ENCODE measurements around the gene CNTNAP2.

CNTNAP2 gene

GRCh38 chr7:146112755-146113154 lies 3.8 kb upstream of the CNTNAP2 start:
- ChIA-PET CTCF (no interaction called here), POLR2A (no interaction called here)
- no peak overlapping the region for H3K27ac ChIP-seq (ENCODE audit: extremely low read depth, low read depth, low read length)
- no peak overlapping the region for H3K4me3 ChIP-seq (ENCODE audit: low read depth, low read length)
- TF ChIP-seq ZBTB7A (tag by site-specific recombination; IDR thresholded peaks at IDR 0.05; ENCODE audit: low read depth) (no peak), KLF1 (tag by site-specific recombination; IDR thresholded peaks at IDR 0.05) (no peak), ZNF404 (tag by site-specific recombination; IDR thresholded peaks at IDR 0.05) (no peak), ELK4 (IDR thresholded peaks at IDR 0.05; ENCODE audit: borderline replicate concordance, low read depth, low read length) (no peak), ZBTB17 (tag by site-specific recombination; IDR thresholded peaks at IDR 0.05) (no peak), ZNF19 (tag by site-specific recombination; IDR thresholded peaks at IDR 0.05; ENCODE audit: low read depth) (no peak), HIC1 (tag by site-specific recombination; IDR thresholded peaks at IDR 0.05) (no peak)
- H3K9me3 ChIP-seq (ENCODE audit: control insufficient read depth, insufficient read depth, low read depth, low read length), result no peaks in the 10 kb centered on the region
- H3K4me1 ChIP-seq (ENCODE audit: control insufficient read depth, insufficient read depth, low read length), result no peaks in the 10 kb centered on the region
- no peaks in the 10 kb centered on the region for H3K36me3 ChIP-seq (ENCODE audit: control insufficient read depth in 2 of 2, insufficient read depth in 1 of 2, low read length in 2 of 2)

- H3K9me3 ChIP-seq (ENCODE audit: control insufficient read depth, insufficient read depth, low read depth, low read length), result no peaks in the 10 kb centered on the region
Measured at GRCh38 chr7:146115548-146115850, 1.1 kb upstream of the CNTNAP2 start.

More at GRCh38 chr7:146115548-146115850, 1.1 kb upstream of the CNTNAP2 start:
- POLR2A ChIA-PET, result no interaction called here
- no peak for TF ChIP-seq ZBTB7A (tag by site-specific recombination; IDR thresholded peaks at IDR 0.05; ENCODE audit: low read depth)
- TF ChIP-seq SP7 (tag by site-specific recombination; IDR thresholded peaks at IDR 0.05), result no peak
- no peak for TF ChIP-seq ZNF341 (tag by site-specific recombination; IDR thresholded peaks at IDR 0.05; ENCODE audit: low read depth)
- TF ChIP-seq ZNF830 (tag by site-specific recombination; IDR thresholded peaks at IDR 0.05; ENCODE audit: low read depth), result no peak
- TF ChIP-seq PRDM2 (tag by site-specific recombination; IDR thresholded peaks at IDR 0.05; ENCODE audit: borderline replicate concordance), result no peak
- no peak for TF ChIP-seq ZSCAN30 (tag by site-specific recombination; IDR thresholded peaks at IDR 0.05)
- TF ChIP-seq ZNF398 (tag by site-specific recombination; IDR thresholded peaks at IDR 0.05), result no peak
- no peak for TF ChIP-seq ZNF843 (tag by site-specific recombination; IDR thresholded peaks at IDR 0.05)
- TF ChIP-seq ZNF394 (tag by site-specific recombination; IDR thresholded peaks at IDR 0.05; ENCODE audit: borderline replicate concordance), result no peak
- no peak for TF ChIP-seq ZNF175 (tag by site-specific recombination; IDR thresholded peaks at IDR 0.05)
- TF ChIP-seq ZFHX2 (tag by site-specific recombination; conservative IDR thresholded peaks at IDR 0.05), result no peak
- TF ChIP-seq ZNF169 (tag by site-specific recombination; IDR thresholded peaks at IDR 0.05), result no peak
- TF ChIP-seq ZNF433 (tag by site-specific recombination; IDR thresholded peaks at IDR 0.05; ENCODE audit: low read depth), result no peak
- no peak for TF ChIP-seq ZNF747 (tag by site-specific recombination; IDR thresholded peaks at IDR 0.05)
- no peaks in the 10 kb centered on the region for H3K36me3 ChIP-seq (ENCODE audit: control insufficient read depth in 2 of 2, insufficient read depth in 1 of 2, low read length in 2 of 2)
- no peaks in the 10 kb centered on the region for H3K4me1 ChIP-seq (ENCODE audit: control insufficient read depth, insufficient read depth, low read length)
- CTCF ChIA-PET, result interaction anchor here (0.7 kb wide), 1 partner anchor 14 kb away, joined by 3 read pairs; no protein-coding TSS in a partner anchor
- H3K4me3 ChIP-seq (ENCODE audit: low read depth, low read length), result peak overlapping the region; percentile 42
- no peak overlapping the region for H3K27ac ChIP-seq (ENCODE audit: extremely low read depth, low read depth, low read length)
